ENCODE data around the gene CAPN14. TPM values are rescaled to one million over a fixed set of nuclear protein-coding genes. Genes with fewer than 3 reads are reported as not detected.

The CAPN14 gene
- total RNA-seq, 1 donor from 2014 or later = 0.14 TPM

DNA sequence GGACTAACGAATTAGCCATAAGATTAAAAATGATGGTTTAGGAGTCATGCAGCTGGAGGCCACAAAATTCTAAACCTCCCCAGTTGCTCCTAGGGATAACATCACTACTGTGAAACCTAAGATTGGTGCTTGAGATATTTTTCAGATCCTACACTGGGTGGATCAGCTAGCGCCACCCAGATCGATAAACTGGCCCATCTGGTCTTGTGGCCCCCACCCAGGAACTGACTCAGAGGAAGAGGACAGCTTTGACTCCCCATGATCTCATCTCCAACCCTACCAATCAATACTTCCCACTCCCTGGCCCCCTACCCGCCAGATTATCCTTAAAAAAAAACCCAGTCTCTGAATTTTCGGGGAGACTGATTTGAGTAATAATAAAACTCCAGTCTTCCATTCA, 84.5 kb downstream of the CAPN14 start:
- no peak overlapping the region for H3K4me3 Mint-ChIP-seq (ENCODE audit: unreplicated experiment)
- Histone ChIP-seq H3K79me2 (ENCODE audit: insufficient read depth, low read length) (no peaks in the 10 kb centered on the region), H3K9ac (ENCODE audit: low read length) (no peak overlapping the region), H3K4me1 (ENCODE audit: insufficient read depth, low read length) (peaks cover 2% of the 10 kb centered on the region), H2AFZ (ENCODE audit: low read depth, low read length) (no peak overlapping the region), H3K36me3 (ENCODE audit: insufficient read depth, low read length) (no peaks in the 10 kb centered on the region), H3K4me2 (ENCODE audit: low read length) (no peak overlapping the region), H3K27ac (ENCODE audit: low read depth, low read length) (no peak overlapping the region), H3K9me3 (ENCODE audit: insufficient read depth, low read depth, low read length) (no peaks in the 10 kb centered on the region), H3K27me3 (ENCODE audit: insufficient read depth, low read length) (peaks cover 26% of the 10 kb centered on the region), H3K4me3 (ENCODE audit: insufficient read depth, low read depth, low read length) (no peak overlapping the region), H4K20me1 (ENCODE audit: insufficient read depth, low read length) (no peaks in the 10 kb centered on the region)
- H3K36me3 Mint-ChIP-seq (ENCODE audit: low read depth, unreplicated experiment) = no peaks in the 10 kb centered on the region
- H3K27ac Mint-ChIP-seq (ENCODE audit: unreplicated experiment) = no peak overlapping the region
- TF ChIP-seq CTCF (IDR thresholded peaks at IDR 0.05; ENCODE audit: insufficient read depth, low read depth, low read length) = no peak
- no peak for TF ChIP-seq EZH2 (IDR thresholded peaks at IDR 0.05; ENCODE audit: insufficient read depth, low read length)
- DNase-seq (ENCODE audit: low read depth) = no peak
- peaks cover 46% of the 10 kb centered on the region for H3K27me3 Mint-ChIP-seq (ENCODE audit: low read depth, unreplicated experiment)
- no peak for FAIRE-seq
- H3K4me1 Mint-ChIP-seq (ENCODE audit: low read depth, unreplicated experiment) = peaks cover 2% of the 10 kb centered on the region
- no peaks in the 10 kb centered on the region for H3K9me3 Mint-ChIP-seq (ENCODE audit: unreplicated experiment)

DNA sequence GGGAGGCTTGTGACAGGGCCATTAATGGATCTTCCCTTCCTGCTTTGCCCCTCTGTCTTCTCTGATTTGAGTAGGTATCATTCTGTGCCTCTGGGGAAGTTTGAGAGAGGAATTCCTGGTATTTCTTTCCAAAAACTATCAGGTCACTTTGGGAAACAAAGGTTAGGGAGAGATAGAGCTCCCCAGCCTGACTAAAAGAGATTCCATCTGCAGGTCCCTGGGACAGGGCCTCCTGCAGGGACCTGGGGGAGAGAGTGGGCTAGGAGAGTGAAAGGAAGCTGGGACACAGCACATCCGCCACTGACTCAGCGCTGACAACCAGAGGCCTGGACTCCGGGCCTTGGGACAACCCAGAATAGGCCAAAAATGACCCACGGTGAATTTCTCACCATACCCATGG, 85.4 kb downstream of the CAPN14 start:
- Histone ChIP-seq H3K4me3 (ENCODE audit: insufficient read depth, low read depth, low read length) (no peak overlapping the region), H3K79me2 (ENCODE audit: insufficient read depth, low read length) (no peaks in the 10 kb centered on the region), H3K27me3 (ENCODE audit: insufficient read depth, low read length) (peaks cover 20% of the 10 kb centered on the region), H3K4me1 (ENCODE audit: insufficient read depth, low read length) (no peaks in the 10 kb centered on the region), H3K4me2 (ENCODE audit: low read length) (no peak overlapping the region), H3K9ac (ENCODE audit: low read length) (no peak overlapping the region), H2AFZ (ENCODE audit: low read depth, low read length) (no peak overlapping the region), H3K27ac (ENCODE audit: low read depth, low read length) (no peak overlapping the region), H4K20me1 (ENCODE audit: insufficient read depth, low read length) (no peaks in the 10 kb centered on the region), H3K9me3 (ENCODE audit: insufficient read depth, low read depth, low read length) (no peaks in the 10 kb centered on the region), H3K36me3 (ENCODE audit: insufficient read depth, low read length) (no peaks in the 10 kb centered on the region)
- FAIRE-seq = no peak
- Mint-ChIP-seq H3K27me3 (ENCODE audit: low read depth, unreplicated experiment) (peaks cover 42% of the 10 kb centered on the region), H3K9me3 (ENCODE audit: unreplicated experiment) (no peaks in the 10 kb centered on the region), H3K4me3 (ENCODE audit: unreplicated experiment) (no peak overlapping the region), H3K27ac (ENCODE audit: unreplicated experiment) (no peak overlapping the region), H3K4me1 (ENCODE audit: low read depth, unreplicated experiment) (peaks cover 2% of the 10 kb centered on the region), H3K36me3 (ENCODE audit: low read depth, unreplicated experiment) (no peaks in the 10 kb centered on the region)
- DNase-seq (ENCODE audit: low read depth) = no peak
- TF ChIP-seq CTCF (IDR thresholded peaks at IDR 0.05; ENCODE audit: insufficient read depth, low read depth, low read length) = no peak
- TF ChIP-seq EZH2 (IDR thresholded peaks at IDR 0.05; ENCODE audit: insufficient read depth, low read length) = no peak

DNA sequence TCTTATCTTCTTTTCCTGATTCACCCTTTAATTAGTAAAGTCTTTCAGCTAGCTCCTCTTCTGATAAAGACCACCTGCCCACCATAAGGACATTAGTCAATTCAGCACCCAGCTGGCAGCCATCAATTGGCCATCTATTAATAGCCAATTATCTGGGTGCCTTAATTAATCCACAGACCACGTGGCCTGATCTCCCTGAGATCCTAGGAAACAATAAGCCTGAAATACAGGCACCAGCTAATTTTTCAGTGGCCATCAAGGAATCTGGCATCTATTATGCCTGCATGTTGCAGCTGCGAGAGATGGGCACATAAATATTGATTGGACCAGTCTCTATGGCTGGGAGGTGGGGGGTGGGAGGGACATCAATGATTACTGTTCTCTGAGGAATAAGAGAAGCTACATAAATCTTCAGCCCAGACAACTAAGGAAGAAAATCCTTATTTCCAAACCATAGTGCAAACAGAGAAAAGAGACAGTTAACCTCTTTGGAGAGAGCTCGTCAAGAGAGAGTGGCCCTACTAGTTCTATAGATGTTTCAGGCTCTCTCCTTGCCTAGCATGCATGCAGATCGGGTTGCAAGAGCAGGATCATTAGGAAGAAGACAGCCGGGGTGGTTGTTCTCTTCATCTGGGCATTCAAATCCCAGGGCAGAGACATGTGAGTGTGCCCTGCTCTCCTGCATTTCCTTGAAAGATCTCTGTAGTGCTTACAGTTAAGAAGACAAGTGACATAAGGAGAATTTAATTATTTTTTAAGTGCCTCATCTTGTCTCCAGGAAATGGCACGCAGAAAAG, 87.7 kb downstream of the CAPN14 start:
- Histone ChIP-seq H3K4me3 (ENCODE audit: insufficient read depth, low read depth, low read length) (no peak overlapping the region), H3K36me3 (ENCODE audit: insufficient read depth, low read length) (no peaks in the 10 kb centered on the region), H2AFZ (ENCODE audit: low read depth, low read length) (no peak overlapping the region), H3K4me2 (ENCODE audit: low read length) (no peak overlapping the region), H4K20me1 (ENCODE audit: insufficient read depth, low read length) (no peaks in the 10 kb centered on the region), H3K27ac (ENCODE audit: low read depth, low read length) (no peak overlapping the region), H3K9ac (ENCODE audit: low read length) (no peak overlapping the region), H3K27me3 (ENCODE audit: insufficient read depth, low read length) (no peaks in the 10 kb centered on the region), H3K79me2 (ENCODE audit: insufficient read depth, low read length) (no peaks in the 10 kb centered on the region), H3K4me1 (ENCODE audit: insufficient read depth, low read length) (peaks cover 7% of the 10 kb centered on the region), H3K9me3 (ENCODE audit: insufficient read depth, low read depth, low read length) (no peaks in the 10 kb centered on the region)
- TF ChIP-seq EZH2 (IDR thresholded peaks at IDR 0.05; ENCODE audit: insufficient read depth, low read length) = no peak
- no peak for TF ChIP-seq CTCF (IDR thresholded peaks at IDR 0.05; ENCODE audit: insufficient read depth, low read depth, low read length)
- H3K4me3 Mint-ChIP-seq (ENCODE audit: unreplicated experiment) = no peak overlapping the region
- peaks cover 15% of the 10 kb centered on the region for H3K4me1 Mint-ChIP-seq (ENCODE audit: low read depth, unreplicated experiment)
- H3K27ac Mint-ChIP-seq (ENCODE audit: unreplicated experiment) = no peak overlapping the region
- H3K27me3 Mint-ChIP-seq (ENCODE audit: low read depth, unreplicated experiment) = peaks cover 19% of the 10 kb centered on the region
- FAIRE-seq (no peak), DNase-seq (ENCODE audit: low read depth) (no peak)
- H3K9me3 Mint-ChIP-seq (ENCODE audit: unreplicated experiment) = no peaks in the 10 kb centered on the region
- no peaks in the 10 kb centered on the region for H3K36me3 Mint-ChIP-seq (ENCODE audit: low read depth, unreplicated experiment)

Data from astrocyte (in vitro differentiated cells and primary cell).